GM21423 (cell line): ENCODE measurements around the gene HSFX3.
"Not testable (repeated sequence)": the region's sequence is repeated elsewhere in the genome, so short reads cannot be mapped to it uniquely, and the experiment has no call there.

Experiments
- ATAC-seq: cut with Tn5 transposase; IDR thresholded peaks from one replicate; pipeline ENCODE4 v1.9.1; 2021; ENCODE audit warnings: mild to moderate bottlenecking, moderate library complexity; ENCODE audit not compliant: unreplicated experiment

The HSFX3 gene

GRCh38 chrX:149545545-149546543 is 3.9 kb downstream of the HSFX3 start:
- peak; percentile 68 for ATAC-seq

- no peak for ATAC-seq
Measured at GRCh38 chrX:149541521-149542047, 8.1 kb downstream of the HSFX3 start.

GRCh38 chrX:149540621-149541520 is 8.9 kb downstream of the HSFX3 start, which contains the start of gene EOLA1:
Gene EOLA1, plus strand, starts transcription at chrX:149541012. Its CDS starts 4,619 bp downstream, at chrX:149545631.
- peak; percentile 73 for ATAC-seq

GRCh38 chrX:149540131-149540620 is 9.5 kb downstream of the HSFX3 start:
- ATAC-seq: peak; percentile 24

- ATAC-seq: peak; percentile 48
Measured at GRCh38 chrX:149539283-149540130, 10.2 kb downstream of the HSFX3 start.

GRCh38 chrX:149537474-149537873 is 12.2 kb downstream of the HSFX3 start:
- ATAC-seq: not testable (repeated sequence)

- ATAC-seq: not testable (repeated sequence)
Measured at GRCh38 chrX:149534926-149535602, 14.7 kb downstream of the HSFX3 start.

- ATAC-seq: not testable (repeated sequence)
Measured at GRCh38 chrX:149533999-149534398, 15.7 kb downstream of the HSFX3 start.

GRCh38 chrX:149532868-149533267 is 16.9 kb downstream of the HSFX3 start:
- not testable (repeated sequence) for ATAC-seq

- ATAC-seq: peak; percentile 61
Measured at GRCh38 chrX:149531599-149531998, 18.1 kb downstream of the HSFX3 start.

GRCh38 chrX:149528381-149528780 is 21.3 kb downstream of the HSFX3 start:
- ATAC-seq: no peak

GRCh38 chrX:149527705-149528104 is 22.0 kb downstream of the HSFX3 start:
- ATAC-seq: no peak

GRCh38 chrX:149526318-149527033 is 23.2 kb downstream of the HSFX3 start:
- not testable (repeated sequence) for ATAC-seq

- peak; percentile 41 for ATAC-seq
Measured at GRCh38 chrX:149525903-149526302, 23.8 kb downstream of the HSFX3 start.

- peak; percentile 95 for ATAC-seq
Measured at GRCh38 chrX:149525389-149525788, 24.3 kb downstream of the HSFX3 start.

GRCh38 chrX:149522916-149523315 is 26.8 kb downstream of the HSFX3 start:
- ATAC-seq: no peak

GRCh38 chrX:149521438-149521837 is 28.3 kb downstream of the HSFX3 start:
- ATAC-seq: no peak

- ATAC-seq: not testable (repeated sequence)
Measured at GRCh38 chrX:149520636-149521277, 29.0 kb downstream of the HSFX3 start.
